HL-60/S4 treated with phorbol 12-myristate 13-acetate at 8.2 ng/mL for 4 days and 3 days (cell line): ENCODE results near the gene CD44.

ENCODE experiments used
- in situ Hi-C: fragments of 300-500 bp; cut with MboI; formaldehyde crosslinking; loops from 2 replicates; pipeline ENCODE4 v1.15.0; 2022; ENCODE audit warnings: low sequenced_read_pairs

The CD44 gene

GRCh38 chr11:35234460-35235156 is 95.6 kb downstream of the CD44 start:
- in situ Hi-C loops, result no loop called here

GRCh38 chr11:35235157-35235468 is 96.1 kb downstream of the CD44 start:
- in situ Hi-C loops, result no loop called here

- in situ Hi-C loops, result no loop called here
Observed at GRCh38 chr11:35235498-35235897, 96.5 kb downstream of the CD44 start.

GRCh38 chr11:35235936-35236666 is 97.1 kb downstream of the CD44 start:
- in situ Hi-C loops, result no loop called here

- in situ Hi-C loops, result no loop called here
Observed at GRCh38 chr11:35236667-35237003, 97.7 kb downstream of the CD44 start.

GRCh38 chr11:35237351-35237750 is 98.4 kb downstream of the CD44 start:
- in situ Hi-C loops, result no loop called here

GRCh38 chr11:35237860-35238715 is 99.1 kb downstream of the CD44 start:
- in situ Hi-C loops, result no loop called here

- in situ Hi-C loops, result no loop called here
Observed at GRCh38 chr11:35238882-35239281, 99.9 kb downstream of the CD44 start.

GRCh38 chr11:35239471-35240075 is 100.6 kb downstream of the CD44 start:
- in situ Hi-C loops, result no loop called here

GRCh38 chr11:35241083-35241482 is 102.1 kb downstream of the CD44 start:
- in situ Hi-C loops, result no loop called here

- in situ Hi-C loops, result no loop called here
Observed at GRCh38 chr11:35241531-35241930, 102.6 kb downstream of the CD44 start.

GRCh38 chr11:35242412-35243242 is 103.7 kb downstream of the CD44 start:
- in situ Hi-C loops, result no loop called here

GRCh38 chr11:35243774-35244173 is 104.8 kb downstream of the CD44 start:
- in situ Hi-C loops, result no loop called here

GRCh38 chr11:35245056-35245455 is 106.1 kb downstream of the CD44 start:
- in situ Hi-C loops, result no loop called here

GRCh38 chr11:35245786-35246185 is 106.8 kb downstream of the CD44 start:
- in situ Hi-C loops, result no loop called here

GRCh38 chr11:35246745-35247144 is 107.8 kb downstream of the CD44 start:
- in situ Hi-C loops, result no loop called here

- in situ Hi-C loops, result no loop called here
Observed at GRCh38 chr11:35247428-35247827, 108.5 kb downstream of the CD44 start.

- in situ Hi-C loops, result no loop called here
Observed at GRCh38 chr11:35247863-35248262, 108.9 kb downstream of the CD44 start.

GRCh38 chr11:35248558-35249323 is 109.8 kb downstream of the CD44 start:
- in situ Hi-C loops, result no loop called here

- in situ Hi-C loops, result no loop called here
Observed at GRCh38 chr11:35250192-35250591, 111.2 kb downstream of the CD44 start.
